SU-DHL-6 (cell line): ENCODE data around the gene ACSL4.

Experiments used
- H2AFZ ChIP-seq: fragments of 200-600 bp; sonication (generic); 2 replicates; pipeline ENCODE4 v1.6.1; 2014; ENCODE audit warnings: low read depth, mild to moderate bottlenecking, moderate library complexity, mixed read lengths, antibody characterized with exemption, low read length; ENCODE audit not compliant: severe bottlenecking
- H3F3A ChIP-seq: fragments of 200-600 bp; shearing (Covaris generic); 2 replicates; pipeline ENCODE4 v1.6.0; 2016; ENCODE audit warnings: antibody characterized with exemption, mild to moderate bottlenecking; ENCODE audit not compliant: insufficient read depth
- H3K27ac ChIP-seq: fragments of 200-600 bp; sonication (generic); 2 replicates; pipeline ENCODE4 v1.5.1; 2016; ENCODE audit warnings: low read depth, mild to moderate bottlenecking, low read length, moderate library complexity, mixed read lengths
- H3K27me3 ChIP-seq: fragments of 200-600 bp; sonication (generic), shearing (Covaris generic); 2 replicates; pipeline ENCODE4 v1.6.0; 2014; ENCODE audit warnings: mild to moderate bottlenecking, low read length
- H3K36me3 ChIP-seq: fragments of 200-600 bp; sonication (generic); 2 replicates; pipeline ENCODE4 v1.6.1; 2014; ENCODE audit warnings: mild to moderate bottlenecking, low read length, mixed read lengths
- H3K4me2 ChIP-seq: fragments of 300-600, 200-600 bp; shearing (Covaris generic), sonication (generic); 2 replicates; pipeline ENCODE4 v1.6.0; 2014; ENCODE audit warnings: low read length, low read depth, mild to moderate bottlenecking; ENCODE audit not compliant: poor library complexity, severe bottlenecking
- H3K4me3 ChIP-seq: fragments of 200-600 bp; sonication (generic); 2 replicates; pipeline ENCODE4 v1.5.1; 2014; ENCODE audit warnings: antibody characterized with exemption, low read length, mild to moderate bottlenecking, mixed read lengths; ENCODE audit not compliant: insufficient read depth, poor library complexity, severe bottlenecking
- H3K79me2 ChIP-seq: fragments of 200-600 bp; sonication (generic); 2 replicates; pipeline ENCODE4 v1.6.1; 2014; ENCODE audit warnings: mild to moderate bottlenecking, low read length, moderate library complexity; ENCODE audit not compliant: insufficient read depth
- H3K9ac ChIP-seq: fragments of 200-600 bp; sonication (generic); 2 replicates; pipeline ENCODE4 v1.7.0; 2014; ENCODE audit warnings: mild to moderate bottlenecking, low read length
- H3K9me2 ChIP-seq: fragments of 200-600 bp; sonication (generic); replicated peaks from 2 replicates; pipeline ENCODE4 v1.6.1; 2014; ENCODE audit warnings: low read length; ENCODE audit not compliant: insufficient read depth
- H3K9me3 ChIP-seq: fragments of 200-600 bp; sonication (generic); 2 replicates; pipeline ENCODE4 v1.6.1; 2014; ENCODE audit warnings: low read length, mixed read lengths; ENCODE audit not compliant: insufficient read depth
- H4K20me1 ChIP-seq: fragments of 200-600 bp; sonication (generic); 2 replicates; pipeline ENCODE4 v1.6.1; 2014; ENCODE audit warnings: low read depth, mild to moderate bottlenecking, antibody characterized with exemption, low read length, moderate library complexity, mixed read lengths
- EZH2phosphoT487 ChIP-seq: fragments of 200-600 bp; sonication (generic), shearing (Covaris generic); conservative IDR thresholded peaks from 2 replicates; pipeline ENCODE4 v1.6.1; 2018; ENCODE audit warnings: mild to moderate bottlenecking, antibody characterized with exemption, low read length, moderate library complexity, mixed read lengths
- TF ChIP-seq, protein P1 (sequence below): fragments of 200-600 bp; sonication (generic); IDR thresholded peaks from one replicate; pipeline ENCODE4 v1.5.1; 2017; ENCODE audit warnings: antibody characterized with exemption, mild to moderate bottlenecking, low read length, moderate library complexity; ENCODE audit not compliant: insufficient read depth, poor library complexity, severe bottlenecking

ACSL4 gene

DNA sequence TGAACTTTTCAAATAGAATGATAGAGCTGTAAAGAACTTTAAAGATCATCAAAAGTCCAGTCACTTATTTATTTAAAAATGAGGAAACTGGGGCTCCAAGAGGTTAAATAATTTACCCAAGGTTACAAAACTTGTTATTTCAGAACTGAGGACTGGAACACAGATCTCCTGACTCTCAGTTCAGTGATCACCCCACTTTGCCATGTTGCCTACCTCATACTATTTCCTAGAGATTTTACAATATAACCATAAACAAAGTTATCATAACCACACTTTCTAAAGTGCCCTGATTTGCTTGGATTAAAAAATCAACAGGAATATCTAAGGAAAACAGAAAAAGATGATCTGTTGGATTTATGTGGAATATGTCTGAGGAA, 7.4 kb upstream of the ACSL4 start:
- Histone ChIP-seq H3K9me2 (no peaks in the 10 kb centered on the region), H4K20me1 (no peaks in the 10 kb centered on the region), H3K79me2 (no peaks in the 10 kb centered on the region), H3K27me3 (no peaks in the 10 kb centered on the region), H3K36me3 (no peaks in the 10 kb centered on the region), H3K9ac (no peak overlapping the region), H3F3A (no peaks in the 10 kb centered on the region), H3K9me3 (no peaks in the 10 kb centered on the region), H3K4me3 (no peak overlapping the region), H3K27ac (no peak overlapping the region), H2AFZ (no peak overlapping the region), H3K4me2 (no peak overlapping the region)
- TF ChIP-seq, protein P1, sequence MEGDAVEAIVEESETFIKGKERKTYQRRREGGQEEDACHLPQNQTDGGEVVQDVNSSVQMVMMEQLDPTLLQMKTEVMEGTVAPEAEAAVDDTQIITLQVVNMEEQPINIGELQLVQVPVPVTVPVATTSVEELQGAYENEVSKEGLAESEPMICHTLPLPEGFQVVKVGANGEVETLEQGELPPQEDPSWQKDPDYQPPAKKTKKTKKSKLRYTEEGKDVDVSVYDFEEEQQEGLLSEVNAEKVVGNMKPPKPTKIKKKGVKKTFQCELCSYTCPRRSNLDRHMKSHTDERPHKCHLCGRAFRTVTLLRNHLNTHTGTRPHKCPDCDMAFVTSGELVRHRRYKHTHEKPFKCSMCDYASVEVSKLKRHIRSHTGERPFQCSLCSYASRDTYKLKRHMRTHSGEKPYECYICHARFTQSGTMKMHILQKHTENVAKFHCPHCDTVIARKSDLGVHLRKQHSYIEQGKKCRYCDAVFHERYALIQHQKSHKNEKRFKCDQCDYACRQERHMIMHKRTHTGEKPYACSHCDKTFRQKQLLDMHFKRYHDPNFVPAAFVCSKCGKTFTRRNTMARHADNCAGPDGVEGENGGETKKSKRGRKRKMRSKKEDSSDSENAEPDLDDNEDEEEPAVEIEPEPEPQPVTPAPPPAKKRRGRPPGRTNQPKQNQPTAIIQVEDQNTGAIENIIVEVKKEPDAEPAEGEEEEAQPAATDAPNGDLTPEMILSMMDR: no peak

DNA sequence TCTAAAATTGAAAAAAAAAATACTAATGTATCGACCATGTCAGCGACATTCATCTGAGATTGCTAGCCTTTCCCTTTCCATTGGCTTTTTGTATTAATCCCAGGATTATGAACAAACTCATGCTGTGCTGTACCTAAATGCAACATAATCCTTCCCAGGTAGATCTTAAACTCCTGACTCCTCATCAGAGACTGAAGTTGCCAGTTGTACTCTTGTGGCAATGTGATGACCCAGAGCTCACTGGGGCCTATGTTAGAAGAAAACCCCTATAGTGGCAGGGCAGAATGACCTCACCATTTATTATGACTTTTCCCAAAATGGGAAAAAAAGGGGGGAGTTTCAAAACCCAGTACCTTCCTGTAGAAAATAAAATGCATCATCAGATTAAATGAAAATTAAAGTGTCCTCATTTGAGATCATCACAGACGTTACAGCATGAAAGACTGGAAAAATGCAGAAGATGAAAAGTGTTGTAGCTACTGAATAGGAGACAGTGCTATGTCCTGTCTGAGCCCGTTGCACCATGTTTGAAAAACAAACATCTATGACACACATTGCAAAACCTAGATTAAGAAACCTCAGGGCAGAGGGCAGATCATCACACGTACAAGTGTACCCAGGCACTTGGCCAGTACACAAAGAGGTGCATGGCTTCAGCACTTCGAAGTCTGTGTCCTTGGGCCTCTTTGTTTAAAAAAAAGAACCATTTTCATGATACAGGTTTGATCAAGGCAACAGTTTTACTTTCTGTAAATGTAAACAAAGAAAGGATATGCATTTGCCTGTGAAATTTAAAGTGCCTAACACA, 6.8 kb upstream of the ACSL4 start:
- H3K4me3 ChIP-seq: no peak overlapping the region
- H3K9me3 ChIP-seq: no peaks in the 10 kb centered on the region
- no peaks in the 10 kb centered on the region for H3K9me2 ChIP-seq
- H2AFZ ChIP-seq: no peak overlapping the region
- no peaks in the 10 kb centered on the region for H3K27me3 ChIP-seq
- H3K79me2 ChIP-seq: no peaks in the 10 kb centered on the region
- H3K4me2 ChIP-seq: no peak overlapping the region
- H3K27ac ChIP-seq: no peak overlapping the region
- no peaks in the 10 kb centered on the region for H4K20me1 ChIP-seq
- no peak for TF ChIP-seq EZH2phosphoT487
- TF ChIP-seq, protein P1: no peak
- no peaks in the 10 kb centered on the region for H3F3A ChIP-seq
- no peaks in the 10 kb centered on the region for H3K36me3 ChIP-seq
- no peak overlapping the region for H3K9ac ChIP-seq

DNA sequence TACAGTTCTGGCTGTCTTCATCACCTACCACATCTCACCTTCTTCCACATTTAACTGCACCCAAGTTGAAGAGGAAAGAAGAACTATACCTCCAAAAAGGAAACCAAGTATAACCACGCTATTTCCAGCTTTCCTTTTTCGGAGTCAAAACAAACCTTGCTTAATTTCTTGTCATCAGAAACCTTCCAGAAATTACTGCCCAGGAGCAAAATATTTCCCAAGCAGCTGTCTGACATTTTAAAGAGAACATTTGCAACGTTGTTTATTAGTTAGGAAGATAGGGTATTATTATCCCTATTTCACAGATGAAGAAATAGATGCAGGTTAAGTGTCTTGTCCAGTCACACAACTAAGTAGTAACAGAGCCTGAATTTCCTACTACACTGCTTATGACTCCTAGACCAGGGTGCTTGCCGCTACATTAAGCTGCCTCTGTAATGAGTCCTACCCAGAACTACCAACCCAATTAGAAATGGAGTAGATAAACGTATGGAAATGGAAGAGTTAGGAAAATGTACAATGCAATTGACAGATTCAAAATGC, 2.2 kb upstream of the ACSL4 start:
- Histone ChIP-seq H3K4me2 (no peak overlapping the region), H3K4me3 (no peak overlapping the region), H3K9ac (no peak overlapping the region), H3K27ac (no peak overlapping the region), H3K9me3 (no peaks in the 10 kb centered on the region), H3K27me3 (no peaks in the 10 kb centered on the region), H3K79me2 (peaks cover 27% of the 10 kb centered on the region), H2AFZ (no peak overlapping the region), H3F3A (no peaks in the 10 kb centered on the region; the same call in 1 of the 2 replicates), H4K20me1 (no peaks in the 10 kb centered on the region), H3K36me3 (no peaks in the 10 kb centered on the region), H3K9me2 (no peaks in the 10 kb centered on the region)
- TF ChIP-seq, protein P1: no peak
- no peak for TF ChIP-seq EZH2phosphoT487
